Vagina (tissue), 2 donors: ENCODE data around the gene PIP4K2A.

Source experiments
- POLR2A ChIP-seq, 2 donors: fragments of 450-650 bp; IDR thresholded peaks; one replicate each; pipeline ENCODE4 v1.6.1; 2017; ENCODE audit warnings: antibody characterized with exemption in 2 of 2, mild to moderate bottlenecking in 2 of 2, moderate library complexity in 2 of 2
- POLR2AphosphoS5 ChIP-seq, 2 donors: sonication (generic); formaldehyde crosslinking; IDR thresholded peaks; one replicate each; pipeline ENCODE4 v1.9.0; 2017; ENCODE audit warnings: antibody characterized with exemption in 2 of 2, mild to moderate bottlenecking in 2 of 2, low read depth in 1 of 2; ENCODE audit not compliant: insufficient read depth in 1 of 2
- TF ChIP-seq, protein P1 (sequence below), 3 experiments: fragments of 450-650 bp in 2 of 3; fragments of 200-600 bp in 1 of 3; sonication (generic) in 1 of 3; IDR thresholded peaks; one replicate each; pipeline ENCODE4 v1.5.1; 2017 to 2019; ENCODE audit warnings: antibody characterized with exemption in 3 of 3, mild to moderate bottlenecking in 2 of 3, moderate library complexity in 2 of 3

DNA sequence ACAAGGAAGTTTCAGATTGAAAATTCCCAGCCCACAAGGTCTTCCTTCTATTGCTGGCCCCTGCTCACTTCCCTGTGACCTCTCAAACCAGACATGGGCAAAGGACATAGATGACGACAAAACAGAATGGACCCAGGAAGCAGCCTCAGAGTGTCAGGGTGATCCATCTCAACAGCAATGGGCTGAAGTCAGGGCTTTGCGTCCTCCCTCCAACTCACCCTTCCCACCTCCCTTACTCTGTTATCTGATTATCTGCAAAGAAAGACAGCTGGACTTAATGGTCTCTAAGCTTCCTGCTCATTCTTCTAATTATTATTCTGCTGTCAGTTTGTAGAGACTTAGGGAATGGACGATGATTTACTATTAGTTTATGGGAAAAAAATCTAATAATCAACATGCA is 115.9 kb downstream of the PIP4K2A start:
- TF ChIP-seq, protein P1, sequence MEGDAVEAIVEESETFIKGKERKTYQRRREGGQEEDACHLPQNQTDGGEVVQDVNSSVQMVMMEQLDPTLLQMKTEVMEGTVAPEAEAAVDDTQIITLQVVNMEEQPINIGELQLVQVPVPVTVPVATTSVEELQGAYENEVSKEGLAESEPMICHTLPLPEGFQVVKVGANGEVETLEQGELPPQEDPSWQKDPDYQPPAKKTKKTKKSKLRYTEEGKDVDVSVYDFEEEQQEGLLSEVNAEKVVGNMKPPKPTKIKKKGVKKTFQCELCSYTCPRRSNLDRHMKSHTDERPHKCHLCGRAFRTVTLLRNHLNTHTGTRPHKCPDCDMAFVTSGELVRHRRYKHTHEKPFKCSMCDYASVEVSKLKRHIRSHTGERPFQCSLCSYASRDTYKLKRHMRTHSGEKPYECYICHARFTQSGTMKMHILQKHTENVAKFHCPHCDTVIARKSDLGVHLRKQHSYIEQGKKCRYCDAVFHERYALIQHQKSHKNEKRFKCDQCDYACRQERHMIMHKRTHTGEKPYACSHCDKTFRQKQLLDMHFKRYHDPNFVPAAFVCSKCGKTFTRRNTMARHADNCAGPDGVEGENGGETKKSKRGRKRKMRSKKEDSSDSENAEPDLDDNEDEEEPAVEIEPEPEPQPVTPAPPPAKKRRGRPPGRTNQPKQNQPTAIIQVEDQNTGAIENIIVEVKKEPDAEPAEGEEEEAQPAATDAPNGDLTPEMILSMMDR (IDR thresholded peaks at IDR 0.05): no peak
- TF ChIP-seq POLR2A (IDR thresholded peaks at IDR 0.05): no peak
- TF ChIP-seq POLR2AphosphoS5 (IDR thresholded peaks at IDR 0.05; ENCODE audit: insufficient read depth in 1 of 2, low read depth in 1 of 2): no peak
